GM21381 (cell line): ENCODE measurements around the gene NUP35.

Source experiments
- ATAC-seq: cut with Tn5 transposase; IDR thresholded peaks from one replicate; pipeline ENCODE4 v1.9.1; 2021; ENCODE audit warnings: mild to moderate bottlenecking, moderate library complexity; ENCODE audit not compliant: unreplicated experiment

The NUP35 gene

GRCh38 chr2:183204397-183204796 lies 80.2 kb downstream of the NUP35 start:
- no peak for ATAC-seq

DNA sequence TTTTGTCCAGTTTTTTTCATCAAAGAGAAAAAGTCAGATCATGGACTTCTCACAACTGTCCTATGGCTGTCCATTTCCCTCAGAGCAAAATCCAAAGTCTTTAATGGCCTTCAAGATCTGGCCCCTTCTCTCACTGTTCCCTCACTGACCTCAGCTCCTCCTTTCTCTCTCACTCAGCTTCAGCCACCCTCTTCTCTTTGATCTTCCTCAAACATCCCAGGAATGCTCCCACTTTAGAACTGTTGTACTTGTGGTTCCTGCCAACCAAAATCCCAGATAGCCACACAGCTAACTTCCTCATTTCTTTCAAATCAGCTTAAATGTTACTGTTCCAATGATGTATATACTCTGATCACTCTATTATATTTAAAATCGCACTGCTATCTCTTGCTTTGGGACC lies 82.9 kb downstream of the NUP35 start:
- no peak for ATAC-seq

- no peak for ATAC-seq
Measured at GRCh38 chr2:183209395-183210028, 85.3 kb downstream of the NUP35 start.
